SK-N-SH (cell line): ENCODE results near the gene IFT122.

Experiments
- CHD2 ChIP-seq: fragments of 150-350 bp; IDR thresholded peaks from 2 replicates; pipeline ENCODE4 v1.6.1; 2018; ENCODE audit warnings: low read length; ENCODE audit not compliant: partially characterized antibody
- EP300 ChIP-seq, 2 experiments: IDR thresholded peaks; 2 replicates each; pipeline versions ENCODE4 v1.4.0 to v1.6.1; 2012; ENCODE audit warnings: borderline replicate concordance in 1 of 2, low read depth in 1 of 2, low read length in 1 of 2
- EZH2phosphoT487 ChIP-seq: fragments of 200-600 bp; sonication (generic); IDR thresholded peaks from 2 replicates; pipeline ENCODE4 v1.6.1; 2017; ENCODE audit warnings: low read depth, mixed run types, mild to moderate bottlenecking, antibody characterized with exemption, moderate library complexity, borderline replicate concordance
- NRF1 ChIP-seq: IDR thresholded peaks from 2 replicates; pipeline ENCODE4 v1.6.1; 2012; ENCODE audit warnings: low read depth, mild to moderate bottlenecking, low read length
- POLR2AphosphoS5 ChIP-seq: IDR thresholded peaks from 2 replicates; pipeline ENCODE4 v1.6.1; 2012; ENCODE audit warnings: low read depth, low read length
- SIN3A ChIP-seq: IDR thresholded peaks from 2 replicates; pipeline ENCODE4 v1.6.1; 2012; ENCODE audit warnings: low read depth, mild to moderate bottlenecking, low read length, moderate library complexity, borderline replicate concordance
- TF ChIP-seq, protein P1 (sequence below): fragments of 200-600 bp; sonication (generic); IDR thresholded peaks from 2 replicates; pipeline ENCODE4 v1.6.1; 2017; ENCODE audit warnings: antibody characterized with exemption, mild to moderate bottlenecking, moderate library complexity

DNA sequence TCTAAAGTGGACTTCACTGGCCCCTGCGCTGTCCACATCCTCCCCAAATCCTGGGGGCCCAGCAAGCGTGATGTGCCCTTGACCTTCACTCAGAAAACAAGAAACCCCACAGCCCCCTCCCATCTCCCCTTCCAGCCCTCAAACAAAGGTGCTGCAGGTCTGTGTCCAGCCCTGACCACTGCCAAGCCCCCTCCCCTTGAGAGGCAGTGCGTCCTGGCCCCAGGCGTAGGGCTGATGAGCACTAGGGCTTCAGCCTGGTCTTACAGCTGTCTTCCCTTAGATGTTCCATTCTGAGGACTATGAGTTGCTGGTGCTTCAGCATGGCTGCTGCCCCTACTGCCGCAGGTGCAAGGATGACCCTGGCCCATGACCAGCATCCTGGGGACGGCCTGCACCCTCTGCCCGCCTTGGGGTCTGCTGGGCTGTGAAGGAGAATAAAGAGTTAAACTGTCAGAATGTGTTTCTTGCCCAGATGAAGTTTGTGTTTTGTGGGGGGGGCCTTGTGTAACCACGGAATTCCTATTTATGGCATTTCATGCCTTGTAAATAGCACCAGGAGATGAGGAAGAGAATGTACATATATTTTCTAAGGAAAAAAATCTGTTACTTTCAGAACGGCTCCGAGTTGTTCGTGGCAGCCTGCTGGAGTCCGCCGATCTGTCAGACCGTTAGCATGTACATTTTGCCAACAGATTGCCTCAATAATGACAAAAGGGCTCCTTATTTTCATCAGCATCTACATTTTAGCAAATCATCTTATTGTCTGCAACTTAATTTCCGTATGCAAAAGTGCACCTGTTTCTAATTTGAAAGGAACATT lies 80.1 kb downstream of the IFT122 start:
- no peak for TF ChIP-seq CHD2
- TF ChIP-seq NRF1: no peak
- TF ChIP-seq, protein P1, sequence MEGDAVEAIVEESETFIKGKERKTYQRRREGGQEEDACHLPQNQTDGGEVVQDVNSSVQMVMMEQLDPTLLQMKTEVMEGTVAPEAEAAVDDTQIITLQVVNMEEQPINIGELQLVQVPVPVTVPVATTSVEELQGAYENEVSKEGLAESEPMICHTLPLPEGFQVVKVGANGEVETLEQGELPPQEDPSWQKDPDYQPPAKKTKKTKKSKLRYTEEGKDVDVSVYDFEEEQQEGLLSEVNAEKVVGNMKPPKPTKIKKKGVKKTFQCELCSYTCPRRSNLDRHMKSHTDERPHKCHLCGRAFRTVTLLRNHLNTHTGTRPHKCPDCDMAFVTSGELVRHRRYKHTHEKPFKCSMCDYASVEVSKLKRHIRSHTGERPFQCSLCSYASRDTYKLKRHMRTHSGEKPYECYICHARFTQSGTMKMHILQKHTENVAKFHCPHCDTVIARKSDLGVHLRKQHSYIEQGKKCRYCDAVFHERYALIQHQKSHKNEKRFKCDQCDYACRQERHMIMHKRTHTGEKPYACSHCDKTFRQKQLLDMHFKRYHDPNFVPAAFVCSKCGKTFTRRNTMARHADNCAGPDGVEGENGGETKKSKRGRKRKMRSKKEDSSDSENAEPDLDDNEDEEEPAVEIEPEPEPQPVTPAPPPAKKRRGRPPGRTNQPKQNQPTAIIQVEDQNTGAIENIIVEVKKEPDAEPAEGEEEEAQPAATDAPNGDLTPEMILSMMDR: no peak
- TF ChIP-seq SIN3A: no peak
- TF ChIP-seq EZH2phosphoT487: no peak
- no peak for TF ChIP-seq POLR2AphosphoS5
- no peak for TF ChIP-seq EP300 (IDR thresholded peaks at IDR 0.05; ENCODE audit: borderline replicate concordance in 1 of 2, low read depth in 1 of 2, low read length in 1 of 2)
